SKM-1 (cell line): Measurements from ENCODE around the gene CLCN1.
A peak's percentile ranks its signal among the peaks of the same experiment; 100 is the strongest.
"Not testable (repeated sequence)": the region's sequence is repeated elsewhere in the genome, so short reads cannot be mapped to it uniquely, and the experiment has no call there.

Experiments
- DNase-seq: peaks from one replicate; lab custom pipeline; 2025; ENCODE audit not compliant: unreplicated experiment; lab: John Stamatoyannopoulos, UW

The CLCN1 gene

GRCh38 chr7:143383642-143383957 is 67.7 kb downstream of the CLCN1 start:
- no peak for DNase-seq

DNA sequence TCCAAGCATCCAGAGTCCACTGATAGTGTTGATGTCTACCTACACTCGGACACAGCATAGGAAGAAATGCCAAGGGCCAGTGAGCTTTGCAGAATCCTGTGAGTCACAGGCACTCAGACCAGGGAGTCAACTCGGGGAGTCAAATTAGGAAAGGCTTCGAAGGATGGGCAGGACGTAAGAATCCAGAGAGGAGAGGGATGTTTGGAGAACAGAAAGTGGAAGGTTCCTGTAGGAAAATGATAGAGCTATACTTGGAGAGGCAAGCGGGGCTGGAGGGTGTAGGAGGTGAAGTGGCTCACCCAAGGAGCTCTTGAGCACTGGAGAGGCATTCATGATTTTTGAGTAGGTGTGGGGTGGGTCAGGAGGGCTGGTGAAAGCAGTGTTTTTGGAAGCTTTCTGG is 68.2 kb downstream of the CLCN1 start:
- no peak for DNase-seq

DNA sequence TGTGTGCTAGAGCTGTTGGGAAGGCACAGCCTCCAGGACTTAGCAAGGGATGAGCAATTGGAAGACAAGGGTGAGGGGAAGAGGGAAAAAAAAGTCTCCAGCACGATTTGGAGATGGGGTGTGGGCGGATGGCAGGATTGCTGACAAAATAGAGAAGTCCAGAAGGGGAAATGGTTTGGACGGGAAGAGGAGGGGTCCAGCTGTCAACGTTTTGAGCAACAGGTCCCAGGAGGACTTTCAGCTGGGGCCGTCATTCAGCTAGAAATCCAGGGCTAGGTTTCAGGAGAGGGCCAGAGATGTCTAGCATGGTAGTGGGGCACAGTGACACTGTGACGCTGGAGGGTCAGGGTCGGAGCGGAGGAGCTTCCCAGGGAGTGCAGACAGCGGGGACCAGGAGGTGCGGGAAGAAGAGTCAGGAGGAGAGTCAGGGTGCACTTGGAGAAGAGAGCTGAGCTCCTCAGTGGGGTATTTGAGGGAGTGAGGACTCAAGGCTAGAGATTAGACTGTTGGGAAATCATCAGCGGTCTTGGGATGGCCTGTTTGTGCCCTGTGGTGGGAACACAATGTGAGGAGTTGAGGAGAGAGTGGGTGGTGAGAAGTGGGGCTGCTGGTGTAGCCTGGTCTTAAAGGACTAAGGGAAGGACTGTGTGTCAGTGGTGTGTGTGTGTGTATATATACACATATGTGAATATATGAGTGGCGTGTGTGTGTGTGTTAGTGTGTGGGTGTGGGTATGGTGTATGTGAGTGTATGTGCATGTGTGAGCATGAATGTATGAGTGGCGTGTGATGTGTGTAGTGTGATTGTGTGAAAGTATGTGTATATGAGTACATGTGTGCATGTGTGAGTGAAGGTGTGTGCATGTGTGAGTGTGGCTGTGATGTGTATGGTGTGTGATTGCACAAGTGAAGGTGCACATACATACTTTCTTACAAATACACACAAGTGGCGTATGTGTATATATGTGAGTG is 69.0 kb downstream of the CLCN1 start:
- DNase-seq: peak; percentile 55

DNA sequence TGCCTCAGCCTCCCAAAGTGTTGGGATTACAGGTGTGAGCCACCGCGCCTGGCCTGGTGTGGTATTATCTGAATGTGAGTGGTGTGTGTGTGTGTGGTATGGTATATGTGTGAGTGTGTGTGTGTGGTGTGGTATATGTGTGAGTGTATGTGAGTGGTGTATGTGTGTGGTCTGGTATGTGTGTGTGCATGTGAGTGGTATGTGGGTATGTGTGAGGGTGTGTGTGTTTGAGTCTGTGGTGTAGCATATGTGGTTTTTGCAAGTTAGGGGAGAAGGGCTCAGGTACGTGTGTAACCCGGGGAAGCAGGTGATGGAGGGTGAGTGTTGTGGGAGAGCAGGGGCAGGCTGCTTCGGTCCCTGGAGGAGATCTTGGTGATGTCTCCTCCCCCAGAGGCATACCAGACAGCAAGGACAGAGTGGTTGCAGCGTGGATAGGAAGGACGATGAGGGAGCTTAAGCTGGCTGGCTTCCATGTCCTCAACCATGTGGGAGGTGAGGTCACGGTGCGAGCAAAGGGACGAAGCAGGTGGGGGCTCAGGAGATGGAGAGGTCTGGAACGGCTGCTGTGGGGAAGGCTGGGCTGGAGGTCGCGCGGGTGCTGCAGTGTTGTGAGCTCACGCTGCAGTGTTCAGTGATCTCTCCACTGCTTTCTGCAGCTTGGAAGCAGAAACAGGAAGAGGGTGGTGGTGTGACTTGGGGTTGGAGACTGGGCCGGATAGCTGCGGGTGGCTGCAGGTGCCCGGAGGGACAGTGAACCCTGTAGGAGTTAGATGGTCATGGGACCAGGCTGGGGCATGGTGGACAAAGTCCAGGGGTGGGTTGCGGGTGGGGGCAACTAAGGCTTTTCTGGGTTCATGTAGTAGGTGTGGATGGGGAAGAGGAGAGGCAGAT is 70.2 kb downstream of the CLCN1 start:
- DNase-seq: no peak

- DNase-seq: no peak
These were observed 71.5 kb downstream of the CLCN1 start for GRCh38 chr7:143387156-143387975.

DNA sequence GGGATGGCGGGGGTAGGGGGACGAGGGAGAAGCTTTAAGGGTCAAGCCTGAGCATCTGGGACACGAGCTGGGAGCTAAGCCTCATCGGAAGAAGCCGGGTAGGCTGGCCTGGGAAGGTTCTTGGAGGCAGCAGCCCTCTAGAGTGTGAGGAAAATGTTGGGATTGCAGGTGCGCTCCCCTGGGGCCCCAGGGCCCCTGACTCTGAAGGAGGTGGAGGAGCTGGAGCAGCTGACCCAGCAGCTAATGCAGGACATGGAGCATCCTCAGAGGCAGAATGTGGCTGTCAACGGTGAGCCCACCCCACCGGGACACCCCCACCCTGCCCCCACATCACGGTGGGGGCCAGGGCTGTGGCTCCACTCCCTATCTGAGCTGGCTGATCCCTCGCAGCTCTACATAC is 72.1 kb downstream of the CLCN1 start:
- DNase-seq: no peak

DNA sequence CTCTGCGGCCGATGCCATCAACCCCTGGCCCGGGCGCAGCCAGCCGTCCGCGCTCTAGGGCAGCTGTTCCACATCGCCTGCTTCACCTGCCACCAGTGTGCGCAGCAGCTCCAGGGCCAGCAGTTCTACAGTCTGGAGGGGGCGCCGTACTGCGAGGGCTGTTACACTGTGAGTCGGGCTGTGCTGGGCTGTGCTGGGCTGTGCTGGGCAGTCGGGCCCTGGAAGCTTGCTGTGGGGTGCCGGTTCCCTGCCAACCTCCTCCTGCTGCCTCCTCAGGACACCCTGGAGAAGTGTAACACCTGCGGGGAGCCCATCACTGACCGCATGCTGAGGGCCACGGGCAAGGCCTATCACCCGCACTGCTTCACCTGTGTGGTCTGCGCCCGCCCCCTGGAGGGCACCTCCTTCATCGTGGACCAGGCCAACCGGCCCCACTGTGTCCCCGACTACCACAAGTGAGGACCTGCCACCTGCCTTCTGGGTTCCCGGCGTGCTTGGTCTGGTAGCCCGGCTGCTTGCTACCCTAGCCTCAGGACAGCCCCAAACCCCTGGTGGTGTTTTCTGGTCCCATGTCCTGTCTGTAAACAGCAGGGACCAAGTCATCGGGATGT is 72.7 kb downstream of the CLCN1 start:
- no peak for DNase-seq

- no peak for DNase-seq
These were observed 73.6 kb downstream of the CLCN1 start for GRCh38 chr7:143389316-143390103.

DNA sequence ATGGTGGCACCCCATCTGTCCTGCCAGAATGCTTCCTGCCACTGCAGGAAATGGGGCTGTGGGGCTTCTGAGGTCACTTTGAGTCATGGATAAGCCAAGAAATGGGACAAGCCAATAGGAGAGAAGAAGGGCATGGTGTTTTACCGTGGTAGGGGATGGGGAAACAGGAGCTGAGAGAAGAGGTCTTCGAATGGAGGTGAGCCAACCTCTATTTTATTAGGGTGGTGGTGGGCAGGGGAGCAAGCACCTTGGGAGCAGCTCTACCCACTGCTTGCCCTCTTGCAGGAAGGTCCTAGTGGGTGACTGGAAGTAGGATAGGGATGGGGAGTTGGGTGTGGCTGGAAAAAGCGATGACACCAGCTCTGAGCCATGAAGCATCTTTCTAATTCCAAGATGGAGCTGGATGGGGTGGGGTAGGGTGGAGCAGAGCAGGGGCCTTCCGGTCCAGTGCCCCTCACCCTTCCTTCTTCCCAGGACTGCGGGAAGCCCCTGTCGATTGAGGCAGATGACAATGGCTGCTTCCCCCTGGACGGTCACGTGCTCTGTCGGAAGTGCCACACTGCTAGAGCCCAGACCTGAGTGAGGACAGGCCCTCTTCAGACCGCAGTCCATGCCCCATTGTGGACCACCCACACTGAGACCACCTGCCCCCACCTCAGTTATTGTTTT is 74.3 kb downstream of the CLCN1 start:
- DNase-seq: no peak

DNA sequence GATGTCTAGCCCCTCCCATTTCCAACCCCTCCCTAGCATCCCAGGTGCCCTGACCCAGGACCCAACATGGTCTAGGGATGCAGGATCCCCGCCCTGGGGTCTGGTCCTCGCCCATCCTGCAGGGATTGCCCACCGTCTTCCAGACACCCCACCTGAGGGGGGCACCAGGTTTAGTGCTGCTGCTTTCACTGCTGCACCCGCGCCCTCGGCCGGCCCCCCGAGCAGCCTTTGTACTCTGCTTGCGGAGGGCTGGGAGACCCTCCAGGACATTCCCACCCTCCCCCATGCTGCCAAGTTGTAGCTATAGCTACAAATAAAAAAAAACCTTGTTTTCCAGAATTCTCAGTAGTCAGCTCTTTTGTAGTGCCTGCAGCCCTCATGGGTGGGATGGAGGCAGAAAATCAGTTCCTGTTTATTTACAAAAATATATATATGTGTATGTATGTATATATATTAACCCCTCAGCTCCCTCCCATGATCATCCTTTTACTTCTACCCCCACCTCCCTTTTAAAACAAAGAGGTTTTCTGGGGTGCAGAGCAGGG is 74.9 kb downstream of the CLCN1 start:
- no peak for DNase-seq

GRCh38 chr7:143391462-143392404 is 75.8 kb downstream of the CLCN1 start:
- DNase-seq: no peak

- DNase-seq: not testable (repeated sequence)
These were observed 76.5 kb downstream of the CLCN1 start for GRCh38 chr7:143392427-143392826.

GRCh38 chr7:143392875-143393266 is 77.0 kb downstream of the CLCN1 start:
- no peak for DNase-seq

GRCh38 chr7:143393267-143394041 is 77.5 kb downstream of the CLCN1 start:
- DNase-seq: no peak

DNA sequence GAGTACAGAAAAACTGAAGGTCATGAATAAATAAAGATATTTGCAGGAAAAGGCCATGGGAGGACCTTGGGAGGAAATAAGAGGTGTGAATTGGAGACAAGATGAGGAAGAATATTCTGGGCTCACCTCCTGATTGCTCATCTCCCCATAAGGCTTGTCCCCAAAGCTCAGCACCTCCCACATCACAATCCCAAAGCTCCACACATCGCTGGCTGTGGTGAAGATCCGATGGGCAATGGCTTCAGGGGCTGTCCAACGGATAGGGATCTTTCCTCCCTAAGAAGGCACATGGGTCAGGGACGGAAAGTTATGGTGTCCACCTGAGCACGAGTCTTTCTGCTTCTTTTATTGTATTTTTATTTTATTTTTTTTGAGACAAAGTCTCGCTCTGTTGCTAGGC is 78.2 kb downstream of the CLCN1 start:
- DNase-seq: no peak

- DNase-seq: no peak
These were observed 78.9 kb downstream of the CLCN1 start for GRCh38 chr7:143394777-143395176.
